DMS153 treated with DMSO at 0.1 percent for 48 hours (cell line): ENCODE measurements around the gene MED25.
A peak's percentile ranks its signal among the peaks of the same experiment; 100 is the strongest.

Source experiments
- DNase-seq: peaks from one replicate; lab custom pipeline; 2025; ENCODE audit not compliant: unreplicated experiment; lab: John Stamatoyannopoulos, UW

MED25 gene

GRCh38 chr19:49870309-49870901 lies 52.3 kb downstream of the MED25 start:
- no peak for DNase-seq

- DNase-seq = no peak
Observed at GRCh38 chr19:49871349-49871985, 53.4 kb downstream of the MED25 start.

- no peak for DNase-seq
Observed at GRCh38 chr19:49872245-49873128, 54.4 kb downstream of the MED25 start.

DNA sequence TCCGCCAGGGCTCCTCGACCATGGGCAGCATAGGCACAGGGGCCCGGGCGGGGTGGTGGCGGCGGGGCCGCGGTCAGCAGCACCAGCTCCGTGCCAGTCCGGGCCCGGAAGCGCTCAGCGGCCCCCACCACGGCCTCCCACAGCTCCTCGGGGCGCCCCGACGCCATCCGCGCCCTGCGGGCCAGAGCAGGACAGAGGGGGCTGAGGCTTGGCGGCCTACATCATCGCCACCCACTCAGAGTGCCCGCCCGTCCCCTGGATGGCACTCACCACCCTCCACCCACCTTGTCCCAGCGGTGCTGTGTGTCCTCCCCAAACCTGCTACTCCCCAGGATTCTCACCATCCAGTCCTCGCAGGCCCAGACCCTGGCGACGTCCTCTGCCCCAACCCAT lies 55.0 kb downstream of the MED25 start:
- no peak for DNase-seq

GRCh38 chr19:49873834-49874233 lies 55.7 kb downstream of the MED25 start:
- DNase-seq = no peak

GRCh38 chr19:49874503-49875157 lies 56.5 kb downstream of the MED25 start:
- no peak for DNase-seq

- DNase-seq = no peak
Observed at GRCh38 chr19:49875177-49875576, 57.1 kb downstream of the MED25 start.

- DNase-seq = no peak
Observed at GRCh38 chr19:49875857-49876421, 57.9 kb downstream of the MED25 start.

DNA sequence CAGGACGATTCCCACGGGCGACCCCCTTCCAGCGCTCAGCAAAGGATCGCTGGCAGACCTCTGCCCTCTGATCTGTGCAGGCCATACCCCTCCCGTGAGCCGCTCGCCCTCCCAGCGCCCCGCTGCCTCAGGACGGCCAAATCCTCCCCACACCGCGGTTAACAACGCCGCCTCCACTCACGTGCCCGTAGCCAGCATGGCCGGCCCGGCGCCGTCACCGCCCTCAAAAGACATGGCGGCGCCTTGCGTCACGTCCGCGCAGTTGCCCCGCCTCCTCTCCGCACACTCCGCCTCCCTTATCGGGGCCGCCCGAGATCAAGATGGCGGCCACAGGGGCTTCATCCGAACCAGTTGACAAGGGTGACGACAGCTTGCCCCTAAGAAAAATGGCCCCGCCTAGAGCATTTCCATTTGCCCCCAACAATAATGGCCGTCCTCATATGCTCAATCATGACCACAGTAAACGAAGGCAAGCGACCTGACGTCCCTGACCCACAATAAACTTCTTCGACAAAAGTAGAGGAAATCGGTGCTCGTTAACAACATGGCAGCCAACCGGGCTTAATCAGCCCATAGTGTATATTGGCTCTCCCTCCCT lies 58.4 kb downstream of the MED25 start:
- DNase-seq = peak; percentile 94

DNA sequence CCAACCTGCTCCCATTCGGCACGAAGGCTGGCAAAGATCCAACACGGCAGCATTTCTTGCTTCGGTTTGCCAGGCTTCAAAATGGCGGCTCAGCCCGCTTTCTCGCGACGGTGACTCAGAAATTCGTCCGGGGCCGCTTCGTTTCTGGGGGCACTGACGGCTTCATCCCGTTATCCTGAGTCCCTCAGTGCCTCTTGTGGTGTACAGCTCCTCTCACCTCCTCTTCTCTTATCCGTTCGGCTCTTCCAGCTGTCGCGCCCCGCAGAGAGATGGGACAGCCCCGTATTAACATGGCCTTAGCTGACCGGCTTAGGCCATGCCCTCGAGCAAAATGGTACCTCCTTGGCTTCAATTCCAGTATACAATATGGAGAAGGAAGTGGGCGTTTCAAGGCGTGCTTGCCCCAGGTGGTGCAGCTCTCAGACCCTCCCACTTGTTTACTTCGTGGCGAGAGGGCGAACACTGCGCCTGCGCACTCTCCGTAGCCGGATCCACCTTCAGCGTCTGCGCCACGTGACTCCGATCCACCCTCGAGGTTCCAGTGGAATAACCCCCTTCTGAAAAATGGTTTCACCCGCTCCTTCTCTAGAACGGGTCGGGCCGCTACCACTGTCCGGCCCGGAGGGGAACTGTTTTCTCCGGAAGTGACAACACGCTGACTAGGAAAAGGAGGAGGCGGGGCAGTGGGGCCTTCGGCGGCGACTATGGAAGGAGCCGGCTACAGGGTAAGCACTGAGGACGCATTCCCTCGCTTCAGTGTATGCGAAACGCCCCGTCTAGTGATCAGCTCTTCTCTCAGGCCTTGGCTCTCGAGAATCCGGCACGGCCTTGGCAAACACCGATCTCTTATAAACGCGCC lies 59.2 kb downstream of the MED25 start, which contains the start of the genes AKT1S1 and TBC1D17:
Gene AKT1S1, minus strand, starts transcription at position 336 of the 859 bp plus-strand sequence. CDS start 4,060 bp downstream, outside the sequence.
Gene TBC1D17, plus strand, starts transcription at position 683 of the 859 bp plus-strand sequence. Its CDS starts 22 bp downstream, at position 705.
- peak; percentile 98 for DNase-seq

DNA sequence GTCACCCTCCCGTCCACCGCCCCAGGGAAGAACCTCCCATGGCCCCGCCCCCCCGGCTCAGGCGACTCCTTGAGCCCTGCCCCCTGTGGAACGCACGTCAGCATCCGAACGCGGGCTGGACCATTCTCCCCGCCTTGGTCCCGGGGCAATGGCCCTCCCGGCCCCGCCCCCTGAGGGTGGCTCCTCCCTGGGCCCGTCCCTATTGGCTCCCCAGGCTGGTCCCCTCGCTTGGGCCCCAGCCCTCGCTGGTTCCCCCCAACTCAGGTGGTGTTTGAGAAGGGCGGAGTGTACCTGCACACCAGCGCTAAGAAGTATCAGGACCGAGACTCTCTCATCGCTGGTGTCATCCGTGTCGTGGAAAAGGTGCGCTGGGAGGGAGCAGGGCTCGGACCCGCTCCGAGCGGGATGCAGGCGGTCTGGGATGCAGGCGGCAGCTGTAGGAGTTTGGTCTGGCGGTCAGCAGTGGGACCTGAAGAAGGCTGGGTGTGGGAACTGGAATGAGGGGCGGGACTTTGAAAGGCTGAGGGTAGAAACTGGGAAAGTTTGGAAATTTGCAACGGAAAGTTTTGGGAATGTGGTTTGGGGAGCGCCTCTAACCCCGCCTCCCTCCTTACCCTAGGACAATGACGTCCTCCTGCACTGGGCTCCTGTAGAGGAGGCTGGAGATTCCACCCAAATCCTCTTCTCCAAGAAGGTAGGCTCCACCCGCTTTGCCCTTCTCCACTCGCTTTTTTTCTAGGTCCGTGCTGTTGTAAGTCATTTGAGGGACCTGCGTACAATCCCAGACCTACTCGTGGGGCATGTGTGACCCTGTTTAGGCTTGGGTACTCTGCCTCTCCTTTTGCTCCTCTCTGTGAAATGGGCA lies 60.0 kb downstream of the MED25 start:
- peak; percentile 91 for DNase-seq

DNA sequence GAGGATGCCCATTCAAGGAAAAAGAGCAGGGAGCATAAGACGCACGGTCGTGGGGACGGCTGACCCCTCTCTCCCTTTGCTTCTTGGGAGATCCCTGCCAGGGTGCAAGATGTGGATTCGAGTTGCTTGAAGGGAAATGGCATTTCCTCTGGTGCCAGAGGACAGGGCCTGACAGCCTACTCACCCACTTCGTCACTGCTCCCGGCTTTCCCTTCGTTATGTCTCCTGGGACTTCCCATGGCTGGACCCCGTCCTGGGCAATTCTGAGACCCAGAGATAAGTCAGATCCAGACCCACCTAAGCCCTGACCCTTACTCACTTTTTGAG lies 60.6 kb downstream of the MED25 start:
- DNase-seq = no peak

GRCh38 chr19:49879243-49879963 lies 61.3 kb downstream of the MED25 start:
- DNase-seq = no peak

- no peak for DNase-seq
Observed at GRCh38 chr19:49880162-49880869, 62.2 kb downstream of the MED25 start.

DNA sequence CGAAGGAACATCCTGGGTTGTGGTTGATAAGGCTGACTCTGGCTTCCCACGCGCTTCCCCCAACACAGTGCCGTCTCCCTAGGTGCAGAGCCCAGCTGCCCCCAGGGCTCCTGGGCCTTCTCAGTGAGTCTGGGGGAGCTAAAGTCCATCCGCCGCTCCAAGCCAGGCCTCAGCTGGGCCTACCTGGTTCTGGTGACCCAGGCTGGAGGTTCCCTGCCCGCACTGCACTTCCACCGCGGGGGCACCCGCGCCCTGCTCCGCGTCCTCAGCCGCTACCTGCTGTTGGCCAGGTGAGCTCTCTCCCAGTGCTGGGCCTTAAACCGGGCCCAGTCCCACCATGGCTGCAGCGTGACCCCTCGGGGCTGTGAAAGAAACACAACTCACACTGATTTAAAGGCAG lies 63.1 kb downstream of the MED25 start:
- DNase-seq = no peak

GRCh38 chr19:49881672-49882394 lies 63.7 kb downstream of the MED25 start:
- no peak for DNase-seq

GRCh38 chr19:49882643-49883042 lies 64.6 kb downstream of the MED25 start:
- DNase-seq = no peak
